Transverse colon (tissue), 4 donors: ENCODE measurements around the gene KCTD1. TPM values are rescaled to one million over a fixed set of nuclear protein-coding genes. Genes with fewer than 3 reads are reported as not detected.
A peak's percentile ranks its signal among the peaks of the same experiment; 100 is the strongest.

ENCODE experiments used
- DNase-seq: peaks from one replicate; pipeline ENCODE4 v3.0.0-alpha.2; 2019
- H3K27ac ChIP-seq, 4 donors: fragments of 200-600 bp; sonication (generic); 2 replicates each; pipeline ENCODE4 v1.5.1; 2016 to 2018; ENCODE audit warnings: inconsistent platforms in 4 of 4
- H3K27me3 ChIP-seq: fragments of 200-600 bp; sonication (generic); 2 replicates; pipeline ENCODE4 v1.5.1; 2017; ENCODE audit warnings: inconsistent platforms
- H3K36me3 ChIP-seq, 4 donors: fragments of 200-600 bp; sonication (generic); 2 replicates each; pipeline ENCODE4 v1.5.1; 2017 to 2019; ENCODE audit warnings: inconsistent platforms in 4 of 4
- H3K4me1 ChIP-seq, 4 donors: fragments of 200-600 bp; sonication (generic); 2 replicates each; pipeline ENCODE4 v1.5.1; 2017 to 2020; ENCODE audit warnings: inconsistent platforms in 4 of 4
- H3K4me3 ChIP-seq, 4 donors: fragments of 200-600 bp; sonication (generic); 1 replicate in 1 of 4; 2 replicates in 3 of 4; pipeline versions ENCODE4 v1.5.1 to v1.6.1; 2017 to 2019; ENCODE audit warnings: inconsistent platforms in 4 of 4
- H3K9me3 ChIP-seq, 2 donors: fragments of 200-600 bp; sonication (generic); 2 replicates each; pipeline ENCODE4 v1.5.1; 2017 to 2019; ENCODE audit warnings: inconsistent platforms in 2 of 2
- CTCF ChIP-seq, 5 experiments: fragments of 200-600 bp in 3 of 5; fragments of 450-650 bp in 2 of 5; sonication (generic) in 3 of 5; IDR thresholded peaks; 1 replicate in 2 of 5; 2 replicates in 3 of 5; pipeline ENCODE4 v1.5.1; 2016 to 2017; ENCODE audit warnings: antibody characterized with exemption in 5 of 5, inconsistent platforms in 3 of 5, mild to moderate bottlenecking in 2 of 5, moderate library complexity in 1 of 5
- EP300 ChIP-seq: sonication (generic); formaldehyde crosslinking; IDR thresholded peaks from one replicate; pipeline ENCODE4 v1.6.1; 2017; ENCODE audit warnings: antibody characterized with exemption, low read depth
- POLR2A ChIP-seq: fragments of 450-650 bp; IDR thresholded peaks from one replicate; pipeline ENCODE4 v1.6.1; 2016; ENCODE audit warnings: antibody characterized with exemption, mild to moderate bottlenecking, moderate library complexity
- POLR2AphosphoS5 ChIP-seq, 3 donors: sonication (generic); formaldehyde crosslinking; IDR thresholded peaks; one replicate each; pipeline ENCODE4 v1.6.1; 2016; ENCODE audit warnings: antibody characterized with exemption in 3 of 3
- WGBS, 2 donors: methylation state at CpG; one replicate each; pipeline ENCODE4 v1.1.5; 2018; ENCODE audit warnings: low coverage in 1 of 2; 5-methylcytosine and 5-hydroxymethylcytosine counted together
- in situ Hi-C, 4 donors: fragments of 200-750 bp; cut with MboI; loops; one replicate each; pipeline versions ENCODE4 v1.15.0 to v1.15.1; 2017; ENCODE audit warnings: low sequenced_read_pairs in 3 of 4, low pct_ligation_motif_present in 1 of 4, low pct_unique_long_range_greater_than_20kb in 1 of 4
- intact Hi-C: fragments of 100-400 bp; cut with DNase I; formaldehyde crosslinking; loops from one replicate; pipeline ENCODE4 v1.15.1; 2023; ENCODE audit warnings: low total_unique reads
- total RNA-seq, 4 donors: library from RNA; depleted of rRNA; stranded (reverse); fragments of >200 nt; gene quantifications; one replicate each; pipeline ENCODE4 v1.1.0, GENCODE V29; 2016

The KCTD1 gene
- total RNA-seq, 4 donors from 2014 or later = 9.0 to 42.3 (median 13.5) TPM

- TF ChIP-seq POLR2AphosphoS5 (IDR thresholded peaks at IDR 0.05) (no peak), CTCF (IDR thresholded peaks at IDR 0.05) (no peak), POLR2A (no peak), EP300 (no peak)
- H3K4me1 ChIP-seq = peaks cover 0 to 4% (median 2%) of the 10 kb centered on the region in 4 donors
- no peaks in the 10 kb centered on the region for H3K27me3 ChIP-seq
- intact Hi-C loops = no loop called here
- in situ Hi-C loops = no loop called here
- no peak for DNase-seq
- H3K27ac ChIP-seq = peak overlapping the region in 3 of 4 donors; percentile 6 to 46 (median 42)
- H3K9me3 ChIP-seq = no peaks in the 10 kb centered on the region
- no peaks in the 10 kb centered on the region for H3K36me3 ChIP-seq
- H3K4me3 ChIP-seq = no peak overlapping the region
- 19 to 32% methylated on average over 6 of the region's 6 CpGs for WGBS, 2 donors
These were observed 68.7 kb downstream of the KCTD1 start for GRCh38 chr18:26479681-26480079.

DNA sequence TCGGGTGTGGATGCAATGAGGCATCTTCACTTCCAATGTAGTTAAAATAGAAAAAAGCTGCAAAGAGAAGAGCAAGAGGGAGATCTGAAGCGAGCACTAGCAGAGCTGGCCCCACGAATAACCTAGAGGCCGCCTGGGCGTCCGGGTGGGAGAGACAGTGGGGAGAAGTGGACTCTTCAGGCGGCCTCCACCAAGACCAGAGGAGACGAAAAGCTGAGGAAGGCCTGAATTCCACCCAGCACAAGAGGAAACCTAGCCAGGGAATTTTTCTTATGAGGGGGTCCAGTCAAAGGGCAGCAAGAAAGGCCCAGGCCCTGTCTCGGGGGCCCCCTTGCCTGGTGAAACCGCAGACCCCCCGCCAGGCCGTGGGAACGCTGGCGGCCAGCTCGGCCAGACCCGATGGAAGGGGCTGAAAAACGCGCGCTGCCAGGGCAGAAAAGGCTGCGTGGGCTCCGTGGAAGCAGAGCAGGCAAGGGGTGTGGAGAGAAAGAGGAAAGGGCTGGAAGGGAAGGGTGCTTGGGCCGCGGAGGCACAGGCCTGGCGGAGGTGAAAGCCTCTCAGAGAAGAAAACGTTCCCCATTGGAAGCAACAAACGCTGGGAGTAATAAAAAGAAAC lies 69.2 kb downstream of the KCTD1 start:
- TF ChIP-seq POLR2A = no peak
- TF ChIP-seq POLR2AphosphoS5 (IDR thresholded peaks at IDR 0.05) = no peak
- TF ChIP-seq EP300 = no peak
- TF ChIP-seq CTCF (IDR thresholded peaks at IDR 0.05) = no peak

GRCh38 chr18:26477828-26478466 lies 70.4 kb downstream of the KCTD1 start:
- Histone ChIP-seq H3K27me3 (no peaks in the 10 kb centered on the region), H3K27ac (no peak overlapping the region), H3K4me3 (no peak overlapping the region), H3K9me3 (no peaks in the 10 kb centered on the region), H3K36me3 (no peaks in the 10 kb centered on the region), H3K4me1 (peaks cover 0 to 4% (median 2%) of the 10 kb centered on the region in 4 donors)
- in situ Hi-C loops = no loop called here
- no peak for DNase-seq
- no peak for TF ChIP-seq POLR2AphosphoS5 (IDR thresholded peaks at IDR 0.05)
- no peak for TF ChIP-seq POLR2A
- TF ChIP-seq CTCF (IDR thresholded peaks at IDR 0.05) = no peak
- no peak for TF ChIP-seq EP300
- intact Hi-C loops = no loop called here
- 70 to 77% methylated on average over 4 of the region's 4 CpGs for WGBS, 2 donors

More for the DNA sequence above, 69.2 kb downstream of the KCTD1 start:
- H3K27ac ChIP-seq = peak overlapping the region in 3 of 4 donors; percentile 6 to 46 (median 42)
- H3K9me3 ChIP-seq = no peaks in the 10 kb centered on the region
- intact Hi-C loops = no loop called here
- H3K36me3 ChIP-seq = no peaks in the 10 kb centered on the region
- no peak for DNase-seq
- H3K27me3 ChIP-seq = no peaks in the 10 kb centered on the region
- H3K4me1 ChIP-seq = peaks cover 0 to 4% (median 2%) of the 10 kb centered on the region in 4 donors
- in situ Hi-C loops = no loop called here
- no peak overlapping the region for H3K4me3 ChIP-seq
- WGBS, 2 donors = 84 to 86% methylated on average over 15 to 26 of the region's 26 CpGs

DNA sequence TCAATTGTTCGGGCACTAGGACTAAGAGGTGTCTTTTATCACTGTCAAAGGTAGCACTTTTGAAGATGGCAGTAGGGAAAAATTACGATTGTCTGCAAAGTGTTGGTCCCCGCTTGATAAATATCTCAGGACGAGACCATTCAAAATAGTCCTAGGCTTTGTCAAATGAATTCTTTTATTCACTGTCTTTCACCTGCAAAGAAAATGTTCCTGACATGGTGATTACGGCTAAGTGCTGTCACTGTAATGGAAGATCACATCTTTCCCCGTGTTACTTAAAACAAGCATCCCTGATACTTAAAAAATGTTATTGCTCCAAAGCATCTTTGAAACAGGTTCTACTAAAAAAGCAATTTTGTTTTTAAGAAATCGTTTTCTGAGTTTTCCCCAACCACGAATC lies 71.7 kb downstream of the KCTD1 start:
- Histone ChIP-seq H3K27ac (no peak overlapping the region), H3K4me3 (no peak overlapping the region), H3K4me1 (peaks cover 0 to 4% (median 2%) of the 10 kb centered on the region in 4 donors), H3K36me3 (no peaks in the 10 kb centered on the region), H3K9me3 (no peaks in the 10 kb centered on the region), H3K27me3 (no peaks in the 10 kb centered on the region)
- TF ChIP-seq POLR2A (no peak), CTCF (IDR thresholded peaks at IDR 0.05) (no peak), EP300 (no peak), POLR2AphosphoS5 (IDR thresholded peaks at IDR 0.05) (no peak)
- in situ Hi-C loops (no loop called here), intact Hi-C loops (no loop called here)
- whole genome bisulfite sequencing, 2 donors = 95 to 96% methylated on average over 8 of the region's 8 CpGs
- no peak for DNase-seq
